Tibial nerve (tissue), 4 donors: ENCODE measurements around the gene CCNG1. TPM values are rescaled to one million over a fixed set of nuclear protein-coding genes. Genes with fewer than 3 reads are reported as not detected.

ENCODE experiments used
- DNase-seq, 2 donors: peaks; one replicate each; pipeline ENCODE4 v3.0.0-alpha.2; 2019; ENCODE audit warnings: low spot score in 2 of 2
- H3K27ac ChIP-seq, 4 donors: fragments of 200-600 bp; sonication (generic) in 3 of 4; one replicate each; pipeline ENCODE4 v1.5.1; 2017 to 2019; ENCODE audit warnings: mild to moderate bottlenecking in 1 of 4
- H3K27me3 ChIP-seq, 2 donors: fragments of 200-600 bp; sonication (generic) in 1 of 2; one replicate each; pipeline versions ENCODE4 v1.5.1 to v1.6.0; 2017 to 2019
- H3K36me3 ChIP-seq, 3 donors: fragments of 200-600 bp; sonication (generic); one replicate each; pipeline ENCODE4 v1.5.1; 2018 to 2019
- H3K4me1 ChIP-seq, 4 donors: fragments of 200-600 bp; sonication (generic) in 3 of 4; one replicate each; pipeline ENCODE4 v1.5.1; 2017 to 2019
- H3K4me3 ChIP-seq, 4 donors: fragments of 200-600 bp; sonication (generic) in 3 of 4; one replicate each; pipeline ENCODE4 v1.5.1; 2017 to 2019; ENCODE audit warnings: mild to moderate bottlenecking in 1 of 4, moderate library complexity in 1 of 4
- H3K9me3 ChIP-seq, 4 donors: fragments of 200-600 bp; sonication (generic) in 3 of 4; one replicate each; pipeline ENCODE4 v1.5.1; 2017 to 2019
- EP300 ChIP-seq, 2 donors: sonication (generic); formaldehyde crosslinking; IDR thresholded peaks; one replicate each; pipeline ENCODE4 v1.6.1; 2017; ENCODE audit warnings: antibody characterized with exemption in 2 of 2, mild to moderate bottlenecking in 1 of 2
- POLR2A ChIP-seq, 2 donors: fragments of 450-650 bp; IDR thresholded peaks; one replicate each; pipeline ENCODE4 v1.6.1; 2017; ENCODE audit warnings: antibody characterized with exemption in 2 of 2, mild to moderate bottlenecking in 2 of 2, moderate library complexity in 2 of 2
- whole genome bisulfite sequencing, 2 donors: methylation state at CpG; one replicate each; pipeline ENCODE4 v1.1.5; 2018; 5-methylcytosine and 5-hydroxymethylcytosine counted together
- total RNA-seq, 4 donors: library from RNA; depleted of rRNA; stranded (reverse); fragments of >200 nt; gene quantifications; one replicate each; pipeline ENCODE4 v1.1.0, GENCODE V29; 2016
- TF ChIP-seq, protein P1 (sequence below), 5 experiments: fragments of 200-600 bp in 3 of 5; fragments of 450-650 bp in 2 of 5; sonication (generic) in 3 of 5; IDR thresholded peaks; one replicate each; pipeline ENCODE4 v1.5.1; 2016 to 2019; ENCODE audit warnings: antibody characterized with exemption in 5 of 5, mild to moderate bottlenecking in 3 of 5, moderate library complexity in 2 of 5

CCNG1 gene
- total RNA-seq, 4 donors from 2014 or later: 103 to 146 (median 113) TPM

DNA sequence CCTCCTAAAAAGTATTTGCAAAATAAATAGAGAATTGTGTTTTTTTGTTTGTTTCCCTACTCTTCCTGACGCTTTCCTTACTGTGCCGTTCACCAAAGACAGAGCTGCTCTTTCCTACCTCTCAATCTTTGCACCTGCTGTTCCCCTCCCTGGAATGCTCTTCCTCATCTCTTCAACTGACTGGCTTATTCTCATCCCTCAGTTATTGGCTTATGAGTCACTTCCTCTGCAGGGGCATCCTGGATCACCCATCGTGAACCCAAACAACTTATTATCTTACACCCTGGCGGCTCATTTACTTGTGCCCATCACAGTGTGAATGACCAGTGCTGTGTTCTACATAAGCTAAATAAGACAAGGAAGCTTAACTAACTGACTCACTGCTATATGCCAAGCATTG is 36.1 kb upstream of the CCNG1 start:
- WGBS, 2 donors: 74 to 75% methylated on average over 4 of the region's 4 CpGs
- Histone ChIP-seq H3K27me3 (no peaks in the 10 kb centered on the region), H3K27ac (no peak overlapping the region), H3K4me3 (no peak overlapping the region), H3K36me3 (no peaks in the 10 kb centered on the region), H3K9me3 (no peaks in the 10 kb centered on the region), H3K4me1 (no peaks in the 10 kb centered on the region)
- no peak for DNase-seq
- TF ChIP-seq, protein P1, sequence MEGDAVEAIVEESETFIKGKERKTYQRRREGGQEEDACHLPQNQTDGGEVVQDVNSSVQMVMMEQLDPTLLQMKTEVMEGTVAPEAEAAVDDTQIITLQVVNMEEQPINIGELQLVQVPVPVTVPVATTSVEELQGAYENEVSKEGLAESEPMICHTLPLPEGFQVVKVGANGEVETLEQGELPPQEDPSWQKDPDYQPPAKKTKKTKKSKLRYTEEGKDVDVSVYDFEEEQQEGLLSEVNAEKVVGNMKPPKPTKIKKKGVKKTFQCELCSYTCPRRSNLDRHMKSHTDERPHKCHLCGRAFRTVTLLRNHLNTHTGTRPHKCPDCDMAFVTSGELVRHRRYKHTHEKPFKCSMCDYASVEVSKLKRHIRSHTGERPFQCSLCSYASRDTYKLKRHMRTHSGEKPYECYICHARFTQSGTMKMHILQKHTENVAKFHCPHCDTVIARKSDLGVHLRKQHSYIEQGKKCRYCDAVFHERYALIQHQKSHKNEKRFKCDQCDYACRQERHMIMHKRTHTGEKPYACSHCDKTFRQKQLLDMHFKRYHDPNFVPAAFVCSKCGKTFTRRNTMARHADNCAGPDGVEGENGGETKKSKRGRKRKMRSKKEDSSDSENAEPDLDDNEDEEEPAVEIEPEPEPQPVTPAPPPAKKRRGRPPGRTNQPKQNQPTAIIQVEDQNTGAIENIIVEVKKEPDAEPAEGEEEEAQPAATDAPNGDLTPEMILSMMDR (IDR thresholded peaks at IDR 0.05): no peak
- TF ChIP-seq POLR2A (IDR thresholded peaks at IDR 0.05) (no peak), EP300 (IDR thresholded peaks at IDR 0.05) (no peak)

DNA sequence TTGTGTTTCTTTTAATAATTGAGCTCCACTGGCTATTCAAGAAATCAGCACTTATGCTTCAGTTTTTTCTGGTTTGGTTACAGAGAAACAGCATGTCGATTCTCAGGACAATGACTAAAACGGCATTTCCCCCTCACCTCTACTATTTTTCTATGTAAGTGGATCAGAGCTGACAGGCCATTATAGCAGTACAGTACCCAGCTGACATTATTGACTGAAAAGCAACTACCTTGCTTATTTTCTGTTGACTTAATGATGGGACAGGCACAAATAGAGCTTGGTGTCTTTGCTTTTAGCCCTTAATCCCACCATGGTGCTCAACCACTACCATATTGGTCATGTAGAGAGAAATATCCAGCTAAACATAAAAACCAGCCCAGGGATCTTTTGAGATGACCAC is 35.4 kb upstream of the CCNG1 start:
- no peak overlapping the region for H3K27ac ChIP-seq
- WGBS, 2 donors: 85 to 89% methylated on average over 2 of the region's 2 CpGs
- DNase-seq: no peak
- H3K4me3 ChIP-seq: no peak overlapping the region
- H3K9me3 ChIP-seq: no peaks in the 10 kb centered on the region
- no peak for TF ChIP-seq POLR2A (IDR thresholded peaks at IDR 0.05)
- TF ChIP-seq, protein P1 (IDR thresholded peaks at IDR 0.05): no peak
- no peak for TF ChIP-seq EP300 (IDR thresholded peaks at IDR 0.05)
- no peaks in the 10 kb centered on the region for H3K27me3 ChIP-seq
- H3K36me3 ChIP-seq: no peaks in the 10 kb centered on the region
- no peaks in the 10 kb centered on the region for H3K4me1 ChIP-seq

DNA sequence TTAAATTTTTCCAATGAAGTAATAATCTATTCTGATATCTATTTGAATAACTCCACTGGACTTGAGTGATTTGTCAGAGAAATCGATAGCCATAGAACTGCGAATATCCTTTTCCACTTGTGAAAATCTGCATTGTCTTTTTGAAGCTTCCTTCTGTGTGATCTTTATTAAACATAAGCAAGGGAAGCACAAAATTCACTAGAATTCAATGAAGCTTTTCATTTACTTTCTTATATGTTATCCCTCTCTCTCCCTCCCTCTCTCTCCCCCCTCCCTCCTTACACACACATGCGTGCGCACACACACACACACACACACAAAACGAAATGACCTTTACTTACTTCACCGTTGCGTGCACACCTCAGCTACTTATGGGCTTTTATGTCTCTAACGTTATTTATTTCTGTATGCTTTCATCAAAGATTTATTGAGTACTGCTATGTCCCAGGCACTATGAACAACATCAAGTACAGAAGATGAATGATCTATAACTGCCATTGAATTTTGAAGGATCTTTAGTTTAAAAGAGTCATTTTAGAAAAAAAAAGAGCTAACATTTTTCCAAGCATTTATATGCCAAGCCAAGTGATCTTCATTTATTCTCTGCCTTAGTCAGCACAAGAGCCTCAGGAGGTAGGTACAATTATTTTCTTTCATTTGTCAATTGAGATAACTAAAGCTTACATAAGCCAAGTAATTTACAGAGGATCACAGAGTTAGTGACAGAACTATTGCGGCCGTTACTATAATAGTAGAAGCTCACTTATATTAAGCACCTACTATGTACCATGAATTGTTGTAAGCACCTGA is 32.8 kb upstream of the CCNG1 start:
- peaks cover 0 to 19% (median 0%) of the 10 kb centered on the region in 4 donors for H3K4me1 ChIP-seq
- no peak overlapping the region for H3K4me3 ChIP-seq
- H3K27me3 ChIP-seq: no peaks in the 10 kb centered on the region
- no peak for TF ChIP-seq EP300 (IDR thresholded peaks at IDR 0.05)
- no peak for DNase-seq
- WGBS, 2 donors: 68 to 76% methylated on average over 10 of the region's 10 CpGs
- no peaks in the 10 kb centered on the region for H3K36me3 ChIP-seq
- no peaks in the 10 kb centered on the region for H3K9me3 ChIP-seq
- no peak overlapping the region for H3K27ac ChIP-seq

DNA sequence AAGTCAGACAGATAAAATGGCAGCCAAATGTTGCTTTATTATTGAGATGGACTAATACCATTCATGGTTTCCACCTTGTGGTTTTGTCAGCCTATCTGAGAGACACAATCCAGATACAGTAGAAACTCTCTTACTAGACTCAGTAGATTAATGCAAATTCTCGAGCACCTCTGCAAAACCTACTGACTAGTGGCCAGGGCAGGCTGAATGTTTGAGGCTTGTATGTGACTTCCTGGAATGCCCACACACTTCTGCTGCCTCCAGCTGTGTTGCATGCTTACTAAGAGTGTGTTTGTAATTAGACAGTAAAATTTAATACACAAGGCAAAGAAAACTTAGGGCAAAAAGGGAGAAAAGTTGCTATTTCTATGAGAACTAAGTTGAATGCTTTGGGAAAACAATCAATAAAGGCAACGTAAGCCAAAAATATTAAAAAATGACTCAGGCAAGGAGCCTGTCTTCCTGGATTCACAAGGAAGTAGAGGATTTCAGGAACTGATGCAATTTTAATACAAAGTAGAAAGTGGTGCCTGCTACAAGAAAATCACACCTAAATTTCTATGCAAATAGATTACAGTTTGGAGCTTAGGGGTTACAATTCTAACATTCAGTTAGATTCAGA is 30.2 kb upstream of the CCNG1 start:
- TF ChIP-seq, protein P1 (IDR thresholded peaks at IDR 0.05): no peak
- TF ChIP-seq POLR2A (IDR thresholded peaks at IDR 0.05): no peak
- no peak for TF ChIP-seq EP300 (IDR thresholded peaks at IDR 0.05)
- no peak for DNase-seq
- Histone ChIP-seq H3K36me3 (no peaks in the 10 kb centered on the region), H3K27me3 (no peaks in the 10 kb centered on the region), H3K4me1 (peaks cover 0 to 19% (median 0%) of the 10 kb centered on the region in 4 donors), H3K4me3 (no peak overlapping the region), H3K9me3 (no peaks in the 10 kb centered on the region), H3K27ac (no peak overlapping the region)
- WGBS, 2 donors: 35 to 38% methylated on average over 2 of the region's 2 CpGs

DNA sequence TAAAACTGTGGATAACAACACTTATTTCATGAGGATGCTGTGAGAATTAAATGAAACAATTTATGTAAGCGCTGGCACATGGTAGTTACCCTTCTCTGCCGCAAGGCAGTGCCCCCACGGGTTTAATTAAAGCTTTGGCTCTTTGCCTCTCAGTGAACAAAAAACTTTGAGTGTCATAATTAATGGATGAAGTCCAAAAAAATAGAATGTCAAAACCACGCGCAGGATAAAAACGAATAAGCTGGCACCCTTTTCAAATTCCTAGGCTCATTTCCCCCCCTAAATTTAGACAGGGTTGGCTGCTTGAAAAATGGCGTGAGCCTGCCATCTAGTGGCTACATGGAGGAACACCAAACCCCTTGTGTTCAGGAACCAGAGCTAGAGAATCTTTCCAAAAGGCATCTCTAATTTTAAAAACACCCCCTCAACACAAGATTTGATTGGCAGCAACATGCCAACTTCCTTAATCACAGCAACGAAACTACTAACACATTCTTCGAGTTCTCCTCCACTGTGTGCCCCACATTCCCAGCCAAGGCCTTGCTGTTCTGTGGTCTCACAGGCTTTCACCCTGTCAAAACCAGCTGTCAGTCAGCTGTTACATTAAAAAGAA is 29.0 kb upstream of the CCNG1 start:
- TF ChIP-seq POLR2A (IDR thresholded peaks at IDR 0.05): no peak
- TF ChIP-seq, protein P1 (IDR thresholded peaks at IDR 0.05): peak; percentile 80 to 89 (median 83)
- peak in 1 of 2 donors; percentile 25 for TF ChIP-seq EP300 (IDR thresholded peaks at IDR 0.05)
- WGBS, 2 donors: 3 to 5% methylated on average over 9 of the region's 9 CpGs
- peak overlapping the region in 1 of 4 donors; percentile 13 for H3K4me3 ChIP-seq
- H3K9me3 ChIP-seq: no peaks in the 10 kb centered on the region
- peaks cover 0 to 19% (median 0%) of the 10 kb centered on the region in 4 donors for H3K4me1 ChIP-seq
- no peak overlapping the region for H3K27ac ChIP-seq
- H3K27me3 ChIP-seq: no peaks in the 10 kb centered on the region
- peak in 1 of 2 donors; percentile 36 for DNase-seq
- no peaks in the 10 kb centered on the region for H3K36me3 ChIP-seq
